Suprapubic skin (tissue), 4 donors: ENCODE measurements around the gene INO80E. TPM values are rescaled to one million over a fixed set of nuclear protein-coding genes. Genes with fewer than 3 reads are reported as not detected.

Source experiments
- DNase-seq, 2 donors: peaks; one replicate each; pipeline ENCODE4 v3.0.0-alpha.2; 2019; ENCODE audit warnings: low spot score in 2 of 2
- H3K27ac ChIP-seq: fragments of 200-600 bp; sonication (generic); one replicate; pipeline ENCODE4 v1.5.1; 2019
- H3K27me3 ChIP-seq: fragments of 200-600 bp; sonication (generic); one replicate; pipeline ENCODE4 v1.5.1; 2019
- H3K36me3 ChIP-seq: fragments of 200-600 bp; sonication (generic); one replicate; pipeline ENCODE4 v1.5.1; 2019
- H3K4me1 ChIP-seq: fragments of 200-600 bp; sonication (generic); one replicate; pipeline ENCODE4 v1.5.1; 2019
- H3K4me3 ChIP-seq: fragments of 200-600 bp; sonication (generic); one replicate; pipeline ENCODE4 v1.5.1; 2019; ENCODE audit warnings: mild to moderate bottlenecking
- H3K9me3 ChIP-seq: fragments of 200-600 bp; sonication (generic); one replicate; pipeline ENCODE4 v1.5.1; 2019
- CTCF ChIP-seq, 2 donors: fragments of 200-600 bp in 1 of 2; fragments of 450-650 bp in 1 of 2; sonication (generic) in 1 of 2; IDR thresholded peaks; one replicate each; pipeline ENCODE4 v1.5.1; 2016 to 2019; ENCODE audit warnings: antibody characterized with exemption in 2 of 2, mild to moderate bottlenecking in 1 of 2, moderate library complexity in 1 of 2
- EP300 ChIP-seq: sonication (generic); formaldehyde crosslinking; IDR thresholded peaks from one replicate; pipeline ENCODE4 v1.6.1; 2017; ENCODE audit warnings: antibody characterized with exemption
- POLR2A ChIP-seq, 2 donors: fragments of 450-650 bp; IDR thresholded peaks; one replicate each; pipeline ENCODE4 v1.6.1; 2017; ENCODE audit warnings: antibody characterized with exemption in 2 of 2, mild to moderate bottlenecking in 2 of 2, moderate library complexity in 2 of 2
- POLR2AphosphoS5 ChIP-seq, 3 donors: sonication (generic); formaldehyde crosslinking; IDR thresholded peaks; one replicate each; pipeline ENCODE4 v1.6.1; 2017; ENCODE audit warnings: antibody characterized with exemption in 3 of 3
- WGBS: methylation state at CpG from one replicate; pipeline ENCODE4 v1.1.5; 2018; 5-methylcytosine and 5-hydroxymethylcytosine counted together
- total RNA-seq, 4 donors: library from RNA; depleted of rRNA; stranded (reverse); fragments of >200 nt; gene quantifications; one replicate each; pipeline ENCODE4 v1.1.0, GENCODE V29; 2016

The INO80E gene
- total RNA-seq, 4 donors from 2014 or later = 48.2 to 58.7 (median 51.0) TPM

- no peak overlapping the region for H3K4me3 ChIP-seq
- H3K27me3 ChIP-seq = no peaks in the 10 kb centered on the region
- no peaks in the 10 kb centered on the region for H3K4me1 ChIP-seq
- no peaks in the 10 kb centered on the region for H3K9me3 ChIP-seq
- no peak overlapping the region for H3K27ac ChIP-seq
- peaks cover 100% of the 10 kb centered on the region for H3K36me3 ChIP-seq
- DNase-seq = no peak
- 91% methylated on average over 5 of the region's 5 CpGs for WGBS
- no peak for TF ChIP-seq CTCF (IDR thresholded peaks at IDR 0.05)
- TF ChIP-seq POLR2AphosphoS5 (IDR thresholded peaks at IDR 0.05) = no peak
These were observed 11.3 kb upstream of the INO80E start for GRCh38 chr16:29984764-29985147.

GRCh38 chr16:29985271-29985811 lies 10.7 kb upstream of the INO80E start:
- 95% methylated on average over 27 of the region's 28 CpGs for WGBS

DNA sequence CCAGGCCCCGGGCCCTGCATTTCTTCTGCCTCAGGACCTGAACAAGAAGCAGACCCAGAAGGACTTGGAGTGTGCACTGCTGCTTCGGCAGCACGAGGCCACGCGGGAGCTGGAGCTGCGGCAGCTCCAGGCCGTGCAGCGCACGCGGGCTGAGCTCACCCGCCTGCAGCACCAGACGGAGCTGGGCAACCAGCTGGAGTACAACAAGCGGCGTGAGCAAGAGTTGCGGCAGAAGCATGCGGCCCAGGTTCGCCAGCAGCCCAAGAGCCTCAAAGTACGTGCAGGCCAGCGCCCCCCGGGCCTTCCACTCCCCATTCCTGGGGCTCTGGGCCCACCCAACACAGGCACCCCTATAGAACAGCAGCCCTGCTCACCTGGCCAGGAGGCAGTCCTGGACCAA lies 9.8 kb upstream of the INO80E start:
- H3K9me3 ChIP-seq = no peaks in the 10 kb centered on the region
- H3K4me3 ChIP-seq = no peak overlapping the region
- no peak overlapping the region for H3K27ac ChIP-seq
- 93% methylated on average over 19 of the region's 20 CpGs for WGBS
- H3K4me1 ChIP-seq = no peaks in the 10 kb centered on the region
- peaks cover 100% of the 10 kb centered on the region for H3K36me3 ChIP-seq
- TF ChIP-seq CTCF (IDR thresholded peaks at IDR 0.05) (no peak), POLR2AphosphoS5 (IDR thresholded peaks at IDR 0.05) (no peak), EP300 (no peak), POLR2A (IDR thresholded peaks at IDR 0.05) (no peak)
- no peaks in the 10 kb centered on the region for H3K27me3 ChIP-seq
- no peak for DNase-seq

More at GRCh38 chr16:29985271-29985811, 10.7 kb upstream of the INO80E start:
- Histone ChIP-seq H3K36me3 (peaks cover 100% of the 10 kb centered on the region), H3K4me1 (no peaks in the 10 kb centered on the region), H3K4me3 (no peak overlapping the region), H3K27me3 (no peaks in the 10 kb centered on the region), H3K9me3 (no peaks in the 10 kb centered on the region), H3K27ac (no peak overlapping the region)
- TF ChIP-seq POLR2AphosphoS5 (IDR thresholded peaks at IDR 0.05) (no peak), EP300 (no peak), POLR2A (IDR thresholded peaks at IDR 0.05) (no peak)
- DNase-seq = peak in 1 of 2 donors; percentile 49

DNA sequence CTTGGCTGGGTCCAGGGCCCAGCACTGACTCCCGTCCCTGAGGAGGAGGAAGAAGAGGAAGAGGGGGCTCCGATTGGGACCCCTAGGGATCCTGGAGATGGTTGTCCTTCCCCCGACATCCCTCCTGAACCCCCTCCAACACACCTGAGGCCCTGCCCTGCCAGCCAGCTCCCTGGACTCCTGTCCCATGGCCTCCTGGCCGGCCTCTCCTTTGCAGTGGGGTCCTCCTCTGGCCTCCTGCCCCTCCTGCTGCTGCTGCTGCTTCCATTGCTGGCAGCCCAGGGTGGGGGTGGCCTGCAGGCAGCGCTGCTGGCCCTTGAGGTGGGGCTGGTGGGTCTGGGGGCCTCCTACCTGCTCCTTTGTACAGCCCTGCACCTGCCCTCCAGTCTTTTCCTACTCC lies 9.1 kb upstream of the INO80E start:
- DNase-seq = no peak

DNA sequence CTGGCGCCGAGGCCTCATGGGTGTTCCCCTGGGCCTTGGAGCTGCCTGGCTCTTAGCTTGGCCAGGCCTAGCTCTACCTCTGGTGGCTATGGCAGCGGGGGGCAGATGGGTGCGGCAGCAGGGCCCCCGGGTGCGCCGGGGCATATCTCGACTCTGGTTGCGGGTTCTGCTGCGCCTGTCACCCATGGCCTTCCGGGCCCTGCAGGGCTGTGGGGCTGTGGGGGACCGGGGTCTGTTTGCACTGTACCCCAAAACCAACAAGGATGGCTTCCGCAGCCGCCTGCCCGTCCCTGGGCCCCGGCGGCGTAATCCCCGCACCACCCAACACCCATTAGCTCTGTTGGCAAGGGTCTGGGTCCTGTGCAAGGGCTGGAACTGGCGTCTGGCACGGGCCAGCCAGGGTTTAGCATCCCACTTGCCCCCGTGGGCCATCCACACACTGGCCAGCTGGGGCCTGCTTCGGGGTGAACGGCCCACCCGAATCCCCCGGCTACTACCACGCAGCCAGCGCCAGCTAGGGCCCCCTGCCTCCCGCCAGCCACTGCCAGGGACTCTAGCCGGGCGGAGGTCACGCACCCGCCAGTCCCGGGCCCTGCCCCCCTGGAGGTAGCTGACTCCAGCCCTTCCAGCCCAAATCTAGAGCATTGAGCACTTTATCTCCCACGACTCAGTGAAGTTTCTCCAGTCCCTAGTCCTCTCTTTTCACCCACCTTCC lies 8.5 kb upstream of the INO80E start:
- 97% methylated on average over 3 of the region's 35 CpGs for WGBS
- no peaks in the 10 kb centered on the region for H3K27me3 ChIP-seq
- peaks cover 100% of the 10 kb centered on the region for H3K36me3 ChIP-seq
- H3K4me1 ChIP-seq = no peaks in the 10 kb centered on the region
- TF ChIP-seq EP300 (no peak), POLR2A (IDR thresholded peaks at IDR 0.05) (no peak), POLR2AphosphoS5 (IDR thresholded peaks at IDR 0.05) (no peak), CTCF (IDR thresholded peaks at IDR 0.05) (no peak)
- peak in 1 of 2 donors; percentile 56 for DNase-seq
- no peaks in the 10 kb centered on the region for H3K9me3 ChIP-seq
- H3K4me3 ChIP-seq = no peak overlapping the region
- H3K27ac ChIP-seq = no peak overlapping the region

More for the DNA sequence above, 9.1 kb upstream of the INO80E start:
- 79% methylated on average over 5 of the region's 5 CpGs for WGBS
- Histone ChIP-seq H3K9me3 (no peaks in the 10 kb centered on the region), H3K36me3 (peaks cover 100% of the 10 kb centered on the region), H3K27me3 (no peaks in the 10 kb centered on the region), H3K27ac (no peak overlapping the region), H3K4me3 (no peak overlapping the region), H3K4me1 (no peaks in the 10 kb centered on the region)
- TF ChIP-seq EP300 (no peak), POLR2A (IDR thresholded peaks at IDR 0.05) (no peak), POLR2AphosphoS5 (IDR thresholded peaks at IDR 0.05) (no peak), CTCF (IDR thresholded peaks at IDR 0.05) (no peak)
